HG03066 (cell line): Measurements from ENCODE around the gene TLK2.
"Not testable (repeated sequence)": the region's sequence is repeated elsewhere in the genome, so short reads cannot be mapped to it uniquely, and the experiment has no call there.

ENCODE experiments used
- ATAC-seq: cut with Tn5 transposase; IDR thresholded peaks from one replicate; pipeline ENCODE4 v1.9.1; 2021; ENCODE audit warnings: low read depth; ENCODE audit not compliant: unreplicated experiment

TLK2 gene

GRCh38 chr17:62552851-62553659 lies 74.4 kb downstream of the TLK2 start:
- peak; percentile 85 for ATAC-seq

DNA sequence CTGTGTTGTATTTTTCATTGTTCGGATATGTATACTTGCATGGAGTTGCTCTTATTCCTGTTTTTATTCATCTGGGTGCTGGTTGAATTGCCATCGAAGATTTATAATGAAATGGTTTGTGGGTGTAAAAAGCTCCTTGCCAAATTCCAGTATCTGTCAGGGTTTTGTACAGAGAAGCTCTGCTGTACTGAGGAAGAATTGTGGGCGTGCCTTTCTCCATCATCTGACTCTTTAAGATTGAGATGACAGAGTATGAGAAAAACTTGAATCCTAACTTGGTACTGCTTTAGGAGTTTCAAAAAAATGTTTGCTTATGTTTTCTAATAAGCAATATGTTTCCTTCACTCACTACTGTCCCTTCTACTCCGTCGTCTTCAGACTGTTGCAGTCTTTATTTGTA lies 78.9 kb downstream of the TLK2 start:
- not testable (repeated sequence) for ATAC-seq

DNA sequence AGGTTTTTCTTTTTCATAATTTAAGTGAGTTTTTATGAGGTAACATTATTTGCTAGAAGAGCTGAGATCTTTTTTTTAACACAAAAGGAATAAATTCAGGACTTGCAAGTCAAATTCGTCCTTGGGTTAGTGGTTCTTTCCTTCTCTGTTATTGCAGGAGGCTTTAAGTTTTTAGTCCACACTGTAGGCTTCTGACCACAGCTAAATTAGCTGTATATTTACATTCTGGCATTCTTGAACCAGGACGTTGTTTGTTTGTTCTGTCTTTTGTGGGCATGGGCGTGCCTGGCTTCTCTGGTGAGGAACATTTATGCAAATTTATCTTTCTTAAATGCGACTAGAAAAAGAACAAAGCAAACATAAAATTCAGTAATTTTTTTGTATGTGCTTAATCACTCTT lies 80.3 kb downstream of the TLK2 start:
- not testable (repeated sequence) for ATAC-seq

DNA sequence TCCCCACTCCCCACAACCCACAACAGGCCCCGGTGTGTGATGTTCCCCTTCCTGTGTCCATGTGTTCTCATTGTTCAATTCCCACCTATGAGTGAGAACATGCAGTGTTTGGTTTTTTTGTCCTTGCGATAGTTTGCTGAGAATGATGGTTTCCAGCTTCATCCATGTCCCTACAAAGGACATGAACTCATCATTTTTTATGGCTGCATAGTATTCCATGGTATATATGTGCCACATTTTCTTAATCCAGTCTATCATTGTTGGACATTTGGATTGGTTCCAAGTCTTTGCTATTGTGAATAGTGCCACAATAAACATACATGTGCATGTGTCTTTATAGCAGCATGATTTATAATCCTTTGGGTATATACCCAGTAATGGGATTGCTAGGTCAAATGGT lies 82.3 kb downstream of the TLK2 start:
- not testable (repeated sequence) for ATAC-seq

DNA sequence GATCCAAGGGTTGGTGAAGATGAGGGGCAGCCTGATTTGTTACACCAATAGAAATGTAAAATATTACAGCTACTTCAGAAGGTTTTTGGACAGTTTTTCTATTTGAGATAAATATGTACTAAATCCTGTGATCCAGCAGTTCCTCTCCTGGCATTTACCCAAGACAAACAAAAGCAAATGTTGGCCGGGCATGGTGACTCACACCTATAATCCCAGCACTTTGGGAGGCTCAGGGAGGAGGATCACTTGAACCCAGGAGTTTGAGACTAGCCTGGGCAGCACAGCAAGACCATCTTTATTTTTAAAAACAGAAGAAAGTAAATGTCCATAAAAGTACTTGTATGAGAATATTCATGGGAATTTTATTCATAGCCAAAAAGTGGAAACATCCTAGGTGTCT lies 84.0 kb downstream of the TLK2 start:
- ATAC-seq, result no peak

DNA sequence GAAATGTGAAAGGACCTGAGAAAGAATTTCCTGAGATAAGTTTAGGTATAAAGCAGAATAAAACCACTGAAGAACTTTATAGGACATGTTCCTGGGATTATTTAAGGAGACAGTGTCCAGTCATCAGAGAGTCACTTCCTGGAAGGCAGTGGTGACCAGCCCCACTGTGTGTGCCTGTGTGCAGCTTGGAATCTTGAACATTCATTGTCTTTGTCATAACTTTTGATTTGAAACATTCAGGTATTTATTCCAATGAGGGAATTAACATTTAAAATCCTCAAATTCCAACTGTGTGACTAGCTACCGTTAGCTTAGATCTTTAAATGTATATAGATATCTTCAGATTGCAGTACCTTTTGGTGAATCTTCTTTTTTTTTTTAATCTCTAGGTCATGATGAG lies 87.2 kb downstream of the TLK2 start:
- no peak for ATAC-seq

DNA sequence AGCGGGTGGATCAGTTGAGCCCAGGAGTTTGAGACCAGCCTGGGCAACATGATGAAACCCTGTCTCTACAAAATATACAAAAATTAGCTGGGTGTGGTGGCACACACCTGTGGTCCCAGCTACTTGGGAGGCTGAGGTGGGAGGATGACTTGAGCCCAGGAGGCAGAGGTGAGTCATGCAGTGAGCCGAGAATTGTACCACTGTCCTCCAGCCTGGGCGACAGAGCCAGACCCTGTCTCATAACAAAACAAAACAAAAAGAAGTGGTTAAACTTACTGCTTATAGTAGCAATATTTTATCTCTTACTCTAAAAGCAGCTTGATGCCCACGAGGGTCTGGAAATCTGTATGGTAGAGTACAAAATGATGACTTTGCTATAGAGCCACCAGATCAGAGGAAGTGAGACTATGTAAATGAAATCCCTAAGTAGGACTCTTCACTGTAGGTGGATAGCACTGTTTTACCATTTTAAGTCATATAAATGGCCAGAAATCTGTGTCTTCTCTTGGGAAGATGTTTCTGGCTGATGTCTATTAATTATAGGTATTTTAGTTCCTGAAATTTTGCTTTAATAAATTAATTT lies 88.5 kb downstream of the TLK2 start:
- ATAC-seq, result no peak

- ATAC-seq, result no peak
Observed at GRCh38 chr17:62572488-62572887, 93.9 kb downstream of the TLK2 start.

- ATAC-seq, result no peak
Observed at GRCh38 chr17:62572888-62573401, 94.3 kb downstream of the TLK2 start.

DNA sequence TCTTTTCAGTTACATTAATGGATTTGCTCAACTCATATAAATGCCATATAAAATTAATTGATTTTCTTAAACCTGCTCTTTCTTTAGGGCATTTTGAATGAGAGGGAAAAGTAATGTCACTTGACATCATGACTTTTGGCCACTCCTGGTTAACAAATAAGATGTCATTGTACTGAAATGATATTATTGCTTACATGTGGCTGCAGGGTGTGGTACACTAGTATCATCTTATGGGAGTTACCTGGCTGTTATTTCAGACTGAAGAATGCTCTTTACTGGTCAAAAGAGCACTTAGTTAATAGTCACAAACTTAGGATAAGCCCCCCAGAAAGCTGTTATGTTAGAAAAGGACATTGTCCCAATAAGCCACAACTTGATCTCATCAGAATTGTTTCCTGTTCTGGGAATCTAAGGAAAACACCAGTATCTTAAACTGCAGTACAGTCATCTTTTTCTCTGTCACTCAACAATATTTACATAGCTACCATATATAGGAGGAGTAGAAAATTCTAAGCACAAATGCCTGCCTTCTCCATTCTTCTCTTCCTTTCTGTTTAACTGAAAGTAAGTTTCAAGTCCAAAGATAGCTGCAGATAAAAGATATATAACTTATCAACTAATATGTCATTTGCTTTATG lies 95.0 kb downstream of the TLK2 start:
- ATAC-seq, result no peak

DNA sequence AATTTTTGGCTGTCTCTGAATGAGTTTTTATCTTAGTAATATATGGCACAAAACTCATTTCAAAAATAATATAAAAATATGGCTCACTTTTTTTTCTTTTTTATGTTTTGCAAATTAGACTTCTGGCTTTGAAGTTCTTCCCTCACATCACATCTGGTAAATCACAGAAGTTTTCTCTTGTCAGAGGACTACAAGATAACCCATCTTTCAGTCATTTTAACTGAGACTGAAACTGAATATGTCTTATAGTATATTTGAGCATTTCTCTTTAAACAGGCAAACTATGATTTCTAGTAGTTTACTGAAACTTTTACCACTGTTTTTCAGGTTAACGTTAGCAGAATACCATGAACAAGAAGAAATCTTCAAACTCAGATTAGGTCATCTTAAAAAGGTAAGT lies 97.8 kb downstream of the TLK2 start:
- no peak for ATAC-seq

DNA sequence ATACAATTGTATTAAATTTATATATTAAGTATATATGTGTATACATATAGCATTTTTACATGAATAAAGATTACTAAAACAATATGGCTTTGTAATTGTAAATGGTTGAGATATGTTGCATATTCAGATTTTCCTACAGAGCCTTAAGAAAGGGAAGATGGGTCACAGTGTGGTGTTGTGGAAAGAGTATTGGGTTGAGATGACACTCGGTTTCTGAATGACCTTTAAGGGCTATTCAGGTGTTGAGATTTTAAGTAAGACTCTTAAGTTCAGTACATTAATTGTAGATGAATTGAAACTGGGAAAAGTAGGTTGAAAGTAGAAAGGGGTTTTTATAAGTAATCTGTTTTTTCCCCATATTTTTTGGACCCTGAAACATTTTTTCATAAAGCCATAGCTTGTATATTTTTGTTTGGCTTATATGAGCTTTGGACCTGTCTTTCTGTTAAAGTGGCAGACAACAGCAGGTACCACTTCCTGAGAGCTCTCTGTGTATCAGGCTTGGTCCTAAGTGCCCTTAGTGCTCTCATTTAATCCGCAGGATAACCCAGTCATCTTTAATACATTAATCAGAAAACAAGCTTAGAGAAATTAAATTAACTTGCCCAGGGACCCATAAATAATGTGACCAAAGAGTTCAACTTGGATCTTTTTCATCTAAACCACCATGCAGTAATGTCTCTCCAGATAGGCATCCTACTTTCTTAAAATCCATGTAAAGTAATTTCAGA lies 100.3 kb downstream of the TLK2 start:
- ATAC-seq, result no peak

GRCh38 chr17:62580947-62581346 lies 102.3 kb downstream of the TLK2 start:
- no peak for ATAC-seq

- ATAC-seq, result no peak
Observed at GRCh38 chr17:62581764-62582163, 103.1 kb downstream of the TLK2 start.

DNA sequence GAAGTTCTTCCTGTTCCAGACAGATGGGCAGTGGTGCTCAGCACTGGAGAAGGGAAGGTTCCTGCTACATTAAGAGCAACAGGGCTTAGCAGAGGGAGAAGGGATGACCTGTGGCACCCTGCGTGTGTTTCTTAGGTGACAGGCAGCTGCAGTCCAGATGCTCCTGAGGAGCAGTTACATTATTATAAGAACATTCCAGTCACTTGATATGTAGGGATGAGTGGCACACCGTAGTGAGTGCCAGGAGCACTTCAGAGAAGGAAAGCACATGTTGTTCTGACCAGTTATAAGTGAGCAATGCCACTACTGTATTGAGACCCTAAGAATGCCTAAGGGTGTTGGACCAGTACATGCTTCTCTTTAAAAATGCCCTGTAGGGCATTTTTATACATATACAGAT lies 108.9 kb downstream of the TLK2 start:
- ATAC-seq, result no peak

- no peak for ATAC-seq
Observed at GRCh38 chr17:62588109-62588508, 109.5 kb downstream of the TLK2 start.

DNA sequence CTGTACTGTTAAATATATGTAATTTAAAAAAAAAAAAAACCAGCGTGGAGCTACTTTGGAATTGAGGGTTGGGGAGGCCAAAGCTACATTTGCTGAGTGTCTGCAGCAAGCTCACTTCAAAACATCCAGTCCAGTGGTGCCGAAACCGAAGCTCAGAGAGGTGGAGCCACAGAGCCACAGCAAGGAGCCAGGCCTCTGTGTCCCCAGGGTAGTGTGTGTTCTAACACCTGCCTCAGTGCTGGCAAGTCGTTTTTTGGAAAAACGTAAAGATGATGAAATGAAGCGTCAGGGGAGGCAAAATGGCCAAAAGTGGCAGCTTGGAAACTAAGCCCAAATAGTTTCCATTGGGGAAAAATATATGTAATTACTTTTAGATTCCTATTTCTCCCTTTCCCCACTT lies 112.7 kb downstream of the TLK2 start:
- no peak for ATAC-seq

- not testable (repeated sequence) for ATAC-seq
Observed at GRCh38 chr17:62591822-62592221, 113.2 kb downstream of the TLK2 start.

- no peak for ATAC-seq
Observed at GRCh38 chr17:62592341-62593099, 113.9 kb downstream of the TLK2 start.

GRCh38 chr17:62595484-62595883 lies 116.9 kb downstream of the TLK2 start:
- no peak for ATAC-seq
